ENCODE results near the gene TIGD3. TPM values are rescaled to one million over a fixed set of nuclear protein-coding genes. Genes with fewer than 3 reads are reported as not detected.

TIGD3 gene
- polyA plus RNA-seq, 5 donors, result 0.10 to 0.28 (median 0.21) TPM

- no peak for DNase-seq
Observed at GRCh38 chr11:65404638-65405339, 50.2 kb downstream of the TIGD3 start.

Other genes starting within 250 kb of the TIGD3 start
- 10 to 100 TPM; 18.0 to 27.0 (median 20.6) TPM for gene TM7SF2, start 242.9 kb upstream of the TIGD3 start, polyA plus RNA-seq (ENCODE audit: insufficient read depth in 1 of 5, insufficient read length in 5 of 5, low replicate concordance in 1 of 5)
- gene ZNHIT2, start 237.1 kb upstream of the TIGD3 start, polyA plus RNA-seq (ENCODE audit: insufficient read depth in 1 of 5, insufficient read length in 5 of 5, low replicate concordance in 1 of 5), result 1 to 10 TPM; 3.7 to 9.9 (median 4.5) TPM
- 1,000 to 10,000 TPM in 1 of 5 donors, 100 to 1,000 TPM in 4; 725 to 1,079 (median 855) TPM for gene FAU, start 232.6 kb upstream of the TIGD3 start, polyA plus RNA-seq (ENCODE audit: insufficient read depth in 1 of 5, insufficient read length in 5 of 5, low replicate concordance in 1 of 5)
- gene MRPL49, start 232.4 kb upstream of the TIGD3 start, polyA plus RNA-seq (ENCODE audit: insufficient read depth in 1 of 5, insufficient read length in 5 of 5, low replicate concordance in 1 of 5), result 10 to 100 TPM; 40.7 to 48.7 (median 43.5) TPM
- 10 to 100 TPM; 39.1 to 50.0 (median 49.1) TPM for gene SYVN1, start 220.2 kb upstream of the TIGD3 start, polyA plus RNA-seq (ENCODE audit: insufficient read depth in 1 of 5, insufficient read length in 5 of 5, low replicate concordance in 1 of 5)
- under 1 TPM in 1 of 5 donors, not detected in 4; 0.10 TPM for gene SPDYC, start 184.5 kb upstream of the TIGD3 start, polyA plus RNA-seq (ENCODE audit: insufficient read depth in 1 of 5, insufficient read length in 5 of 5, low replicate concordance in 1 of 5)
- 100 to 1,000 TPM in 1 of 5 donors, 10 to 100 TPM in 4; 60.7 to 100 (median 86.2) TPM for gene CAPN1, start 172.8 kb upstream of the TIGD3 start, polyA plus RNA-seq (ENCODE audit: insufficient read depth in 1 of 5, insufficient read length in 5 of 5, low replicate concordance in 1 of 5)
- gene POLA2, start 92.8 kb upstream of the TIGD3 start, polyA plus RNA-seq (ENCODE audit: insufficient read depth in 1 of 5, insufficient read length in 5 of 5, low replicate concordance in 1 of 5), result 10 to 100 TPM; 18.5 to 29.2 (median 27.0) TPM
- 10 to 100 TPM in 2 of 5 donors, 1 to 10 TPM in 3; 1.9 to 13.9 (median 8.4) TPM for gene CDC42EP2, start 39.9 kb upstream of the TIGD3 start, polyA plus RNA-seq (ENCODE audit: insufficient read depth in 1 of 5, insufficient read length in 5 of 5, low replicate concordance in 1 of 5)
- 10 to 100 TPM; 75.8 to 100.0 (median 84.9) TPM for gene DPF2, start 20.9 kb upstream of the TIGD3 start, polyA plus RNA-seq (ENCODE audit: insufficient read depth in 1 of 5, insufficient read length in 5 of 5, low replicate concordance in 1 of 5)
- 10 to 100 TPM in 4 of 5 donors, 1 to 10 TPM in 1; 9.8 to 14.5 (median 13.3) TPM for gene SLC25A45, start 27.9 kb downstream of the TIGD3 start, polyA plus RNA-seq (ENCODE audit: insufficient read depth in 1 of 5, insufficient read length in 5 of 5, low replicate concordance in 1 of 5)
- 10 to 100 TPM; 12.2 to 23.4 (median 17.9) TPM for gene FRMD8, start 31.9 kb downstream of the TIGD3 start, polyA plus RNA-seq (ENCODE audit: insufficient read depth in 1 of 5, insufficient read length in 5 of 5, low replicate concordance in 1 of 5)
- gene NEAT1, start 68.0 kb downstream of the TIGD3 start, polyA plus RNA-seq (ENCODE audit: insufficient read depth in 1 of 5, insufficient read length in 5 of 5, low replicate concordance in 1 of 5), result 100 to 1,000 TPM; 119 to 179 (median 132) TPM
- 100 to 1,000 TPM; 547 to 979 (median 604) TPM for gene MALAT1, start 144.3 kb downstream of the TIGD3 start, polyA plus RNA-seq (ENCODE audit: insufficient read depth in 1 of 5, insufficient read length in 5 of 5, low replicate concordance in 1 of 5)
- gene SCYL1, start 170.3 kb downstream of the TIGD3 start, polyA plus RNA-seq (ENCODE audit: insufficient read depth in 1 of 5, insufficient read length in 5 of 5, low replicate concordance in 1 of 5), result 10 to 100 TPM; 47.2 to 77.3 (median 55.2) TPM
- 100 to 1,000 TPM; 184 to 305 (median 276) TPM for gene LTBP3, start 203.6 kb downstream of the TIGD3 start, polyA plus RNA-seq (ENCODE audit: insufficient read depth in 1 of 5, insufficient read length in 5 of 5, low replicate concordance in 1 of 5)
- gene ZNRD2, start 215.7 kb downstream of the TIGD3 start, polyA plus RNA-seq (ENCODE audit: insufficient read depth in 1 of 5, insufficient read length in 5 of 5, low replicate concordance in 1 of 5), result 10 to 100 TPM; 39.0 to 70.6 (median 56.0) TPM
- gene FAM89B, start 217.8 kb downstream of the TIGD3 start, polyA plus RNA-seq (ENCODE audit: insufficient read depth in 1 of 5, insufficient read length in 5 of 5, low replicate concordance in 1 of 5), result 10 to 100 TPM; 20.5 to 47.9 (median 28.7) TPM
- gene EHBP1L1, start 221.3 kb downstream of the TIGD3 start, polyA plus RNA-seq (ENCODE audit: insufficient read depth in 1 of 5, insufficient read length in 5 of 5, low replicate concordance in 1 of 5), result 10 to 100 TPM; 25.0 to 47.6 (median 36.5) TPM
- under 1 TPM; 0.18 to 0.85 (median 0.55) TPM for gene KCNK7, start 241.0 kb downstream of the TIGD3 start, polyA plus RNA-seq (ENCODE audit: insufficient read depth in 1 of 5, insufficient read length in 5 of 5, low replicate concordance in 1 of 5)

Measured in right lung (tissue), 5 donors.